Kidney (tissue), 14 donors: ENCODE measurements around the gene PHKA2. TPM values are rescaled to one million over a fixed set of nuclear protein-coding genes. Genes with fewer than 3 reads are reported as not detected.

Source experiments
- DNase-seq, 5 donors: peaks; one replicate each; pipeline ENCODE4 v3.0.0-alpha.2; 2013 to 2020
- FAIRE-seq: peaks from 2 replicates; lab custom pipeline; 2012; peaks lifted over from hg19 to GRCh38; lab: Jason Lieb, UNC
- H3K27ac ChIP-seq, 2 donors: one replicate each; pipeline ENCODE4 v1.7.0; 2013; ENCODE audit warnings: low read depth in 2 of 2, low read length in 2 of 2, inconsistent platforms in 1 of 2
- H3K27me3 ChIP-seq: one replicate; pipeline ENCODE4 v1.7.1; 2013; ENCODE audit warnings: low read length, inconsistent platforms; ENCODE audit not compliant: control insufficient read depth, insufficient read depth
- H3K36me3 ChIP-seq, 3 donors: one replicate each; pipeline versions ENCODE4 v1.7.0 to v1.7.1; 2013; ENCODE audit warnings: low read length in 3 of 3, control low read depth in 1 of 3, inconsistent platforms in 1 of 3; ENCODE audit not compliant: insufficient read depth in 3 of 3, control insufficient read depth in 2 of 3
- H3K4me1 ChIP-seq, 3 donors: one replicate each; pipeline versions ENCODE4 v1.7.0 to v1.7.1; 2013; ENCODE audit warnings: low read length in 3 of 3, inconsistent platforms in 1 of 3, low read depth in 1 of 3; ENCODE audit not compliant: control insufficient read depth in 2 of 3, insufficient read depth in 2 of 3
- H3K4me3 ChIP-seq, 3 donors: one replicate each; pipeline versions ENCODE4 v1.7.0 to v1.8.1; 2013; ENCODE audit warnings: low read length in 3 of 3, control low read depth in 1 of 3, inconsistent platforms in 1 of 3
- H3K9ac ChIP-seq, 3 donors: one replicate each; pipeline versions ENCODE4 v1.7.0 to v1.7.1; 2013; ENCODE audit warnings: low read length in 3 of 3, control low read depth in 1 of 3, inconsistent platforms in 1 of 3
- H3K9me3 ChIP-seq, 3 donors: one replicate each; pipeline versions ENCODE4 v1.7.0 to v1.7.1; 2013; ENCODE audit warnings: low read length in 3 of 3, control low read depth in 1 of 3, inconsistent platforms in 1 of 3; ENCODE audit not compliant: control insufficient read depth in 2 of 3, insufficient read depth in 1 of 3
- intact Hi-C: fragments of 100-400 bp; cut with DNase I; formaldehyde crosslinking; loops from one replicate; pipeline ENCODE4 v1.11.1; 2022
- polyA plus RNA-seq: library from polyadenylated mRNA; stranded (reverse); fragments of 350-450 nt; fragmentation: Illumina TruSeq; extraction: RNeasy Lipid Tissue Mini Kit (QIAGEN cat#74804); gene quantifications from one replicate; pipeline ENCODE4 v1.2.3, GENCODE V29; 2014; ENCODE audit warnings: low read depth, low replicate concordance; ENCODE audit not compliant: insufficient read depth
- total RNA-seq: library from RNA; stranded (reverse); fragmentation: NEBNext Ultra II Directional; extraction: Animal tissue kit (Norgen Biotek cat#: 25700); gene quantifications from one replicate; pipeline ENCODE4 v1.2.1, GENCODE V29; 2021
- TF ChIP-seq, protein P1 (sequence below): IDR thresholded peaks from 3 replicates; pipeline ENCODE4 v1.5.1; 2012; ENCODE audit warnings: mild to moderate bottlenecking, moderate library complexity, borderline replicate concordance; ENCODE audit not compliant: insufficient read depth; ENCODE audit errors: extremely low read depth
- donor health status: control.
- donor health status: control.
- donor health status: control.
- donor health status: control.
- donor health status: control.
- donor health status: DM: yes; HTN: yes; CAD: no.
- donor health status: Normal renal cell carcinoma (clear cell type).

The PHKA2 gene
- total and polyA plus RNA-seq, 2 donors from 2014 or later = 14.7 to 26.3 TPM

DNA sequence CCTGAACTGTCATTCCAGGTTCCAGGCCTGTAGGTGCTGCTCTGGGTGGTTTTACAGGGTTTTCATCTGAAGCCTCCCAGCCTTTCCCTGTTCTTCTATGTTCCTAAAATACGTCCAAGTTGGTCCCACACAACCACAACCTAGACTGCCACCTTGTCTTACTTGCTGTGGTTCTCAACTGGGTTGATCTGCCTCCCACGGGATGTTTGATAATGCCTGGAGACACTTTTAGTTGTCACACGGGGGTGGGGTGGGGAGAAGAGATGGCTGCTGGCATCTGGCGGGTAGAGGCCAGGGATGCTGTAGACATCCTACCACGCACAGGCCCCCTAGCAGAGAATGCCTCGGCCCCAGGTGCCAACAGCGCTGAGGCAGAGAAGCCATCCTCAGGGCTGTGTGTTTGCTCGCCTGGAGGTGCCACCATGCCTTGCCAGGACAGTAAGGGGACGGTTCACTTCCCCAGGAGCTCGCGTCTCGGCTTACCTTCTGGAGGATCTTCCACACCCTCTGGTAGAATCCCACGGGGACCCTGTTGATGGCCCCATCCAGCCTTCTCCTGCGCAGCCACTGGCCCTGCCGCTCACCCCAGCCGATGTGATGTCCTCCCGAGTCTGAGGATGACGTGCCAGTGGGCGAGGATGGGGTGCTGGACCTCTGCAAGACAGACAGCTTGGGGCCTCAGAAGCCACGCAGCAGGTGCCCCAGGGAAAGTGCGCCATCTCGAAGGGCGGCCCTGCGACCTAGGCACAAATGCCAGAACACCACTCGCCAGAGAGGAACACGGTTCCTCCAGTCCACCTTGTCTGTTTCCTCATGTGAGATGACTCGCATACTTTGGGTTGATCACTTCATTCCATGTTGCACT is 87.0 kb downstream of the PHKA2 start:
- no peak overlapping the region for H3K27ac ChIP-seq
- peaks cover 0 to 2% (median 0%) of the 10 kb centered on the region in 3 donors for H3K4me1 ChIP-seq
- H3K4me3 ChIP-seq = no peak overlapping the region
- intact Hi-C loops = no loop called here
- TF ChIP-seq, protein P1, sequence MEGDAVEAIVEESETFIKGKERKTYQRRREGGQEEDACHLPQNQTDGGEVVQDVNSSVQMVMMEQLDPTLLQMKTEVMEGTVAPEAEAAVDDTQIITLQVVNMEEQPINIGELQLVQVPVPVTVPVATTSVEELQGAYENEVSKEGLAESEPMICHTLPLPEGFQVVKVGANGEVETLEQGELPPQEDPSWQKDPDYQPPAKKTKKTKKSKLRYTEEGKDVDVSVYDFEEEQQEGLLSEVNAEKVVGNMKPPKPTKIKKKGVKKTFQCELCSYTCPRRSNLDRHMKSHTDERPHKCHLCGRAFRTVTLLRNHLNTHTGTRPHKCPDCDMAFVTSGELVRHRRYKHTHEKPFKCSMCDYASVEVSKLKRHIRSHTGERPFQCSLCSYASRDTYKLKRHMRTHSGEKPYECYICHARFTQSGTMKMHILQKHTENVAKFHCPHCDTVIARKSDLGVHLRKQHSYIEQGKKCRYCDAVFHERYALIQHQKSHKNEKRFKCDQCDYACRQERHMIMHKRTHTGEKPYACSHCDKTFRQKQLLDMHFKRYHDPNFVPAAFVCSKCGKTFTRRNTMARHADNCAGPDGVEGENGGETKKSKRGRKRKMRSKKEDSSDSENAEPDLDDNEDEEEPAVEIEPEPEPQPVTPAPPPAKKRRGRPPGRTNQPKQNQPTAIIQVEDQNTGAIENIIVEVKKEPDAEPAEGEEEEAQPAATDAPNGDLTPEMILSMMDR = no peak
- no peak overlapping the region for H3K9ac ChIP-seq
- H3K36me3 ChIP-seq = peaks cover 0 to 7% (median 0%) of the 10 kb centered on the region in 3 donors
- no peaks in the 10 kb centered on the region for H3K9me3 ChIP-seq
- no peak for DNase-seq
- FAIRE-seq = no peak
- no peaks in the 10 kb centered on the region for H3K27me3 ChIP-seq

DNA sequence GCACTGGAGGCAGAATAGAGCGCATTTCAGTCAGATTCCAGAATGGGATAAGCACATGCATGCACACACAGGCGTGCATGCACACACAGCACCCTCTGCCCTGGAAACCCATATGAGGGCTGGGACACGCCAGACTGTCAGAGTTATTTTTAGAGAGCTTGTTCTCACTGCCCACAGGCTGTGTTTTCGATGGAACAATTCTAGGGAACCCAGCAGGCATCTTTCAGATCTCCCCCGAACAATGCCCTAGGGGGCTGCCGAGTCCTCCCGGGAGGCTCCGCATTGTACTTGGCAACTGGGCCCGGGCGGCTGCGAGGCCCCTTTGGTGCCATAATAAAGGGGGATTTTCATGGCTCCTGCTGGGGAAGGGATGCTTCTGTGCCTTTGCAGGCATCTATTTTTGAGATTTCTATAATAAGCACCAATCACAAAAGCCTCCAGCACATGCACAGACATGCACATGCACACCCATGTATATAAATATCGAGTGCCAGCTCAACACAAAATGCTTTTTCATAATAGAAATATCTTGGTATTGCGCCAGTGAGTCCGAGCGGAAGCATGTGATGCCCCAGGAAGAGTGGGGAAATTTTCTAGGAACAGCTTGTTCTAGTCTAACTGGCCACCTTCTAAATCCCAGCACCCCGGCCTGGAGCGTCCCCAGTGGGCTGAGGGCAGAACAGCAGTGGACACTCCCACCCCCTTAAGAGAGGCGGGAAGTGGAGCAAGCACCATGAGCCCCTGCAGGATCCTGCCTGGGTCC is 88.5 kb downstream of the PHKA2 start:
- no peak for DNase-seq
- no peak overlapping the region for H3K9ac ChIP-seq
- H3K27ac ChIP-seq = no peak overlapping the region
- H3K9me3 ChIP-seq = no peaks in the 10 kb centered on the region
- intact Hi-C loops = no loop called here
- no peak overlapping the region for H3K4me3 ChIP-seq
- no peak for FAIRE-seq
- H3K27me3 ChIP-seq = no peaks in the 10 kb centered on the region
- H3K4me1 ChIP-seq = peaks cover 0 to 2% (median 0%) of the 10 kb centered on the region in 3 donors
- H3K36me3 ChIP-seq = peaks cover 0 to 4% (median 0%) of the 10 kb centered on the region in 3 donors
- TF ChIP-seq, protein P1 = no peak

DNA sequence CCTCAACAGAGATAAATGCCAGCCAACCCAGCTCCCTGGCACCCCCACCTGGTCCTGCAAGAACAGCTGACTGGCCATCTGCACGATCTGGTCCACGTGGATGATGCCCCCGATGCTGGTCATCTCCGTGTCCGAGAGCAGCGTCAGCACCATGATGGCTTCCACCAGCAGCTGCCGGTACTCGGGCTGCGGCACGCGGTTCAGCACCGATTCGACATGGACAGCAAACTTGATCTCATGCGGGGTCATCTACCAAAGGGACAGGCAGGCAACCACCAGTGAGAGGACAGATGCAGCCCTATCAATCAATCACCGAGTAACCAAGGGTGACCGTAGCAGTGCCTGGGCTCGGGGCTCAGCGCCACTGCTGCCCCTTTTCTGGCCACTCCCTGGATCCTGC is 89.8 kb downstream of the PHKA2 start:
- H3K36me3 ChIP-seq = peaks cover 0 to 4% (median 0%) of the 10 kb centered on the region in 3 donors
- FAIRE-seq (no peak), DNase-seq (no peak)
- intact Hi-C loops = no loop called here
- H3K27me3 ChIP-seq = no peaks in the 10 kb centered on the region
- TF ChIP-seq, protein P1 = no peak
- H3K9ac ChIP-seq = no peak overlapping the region
- H3K4me3 ChIP-seq = no peak overlapping the region
- H3K27ac ChIP-seq = no peak overlapping the region
- H3K4me1 ChIP-seq = peaks cover 0 to 2% (median 0%) of the 10 kb centered on the region in 3 donors
- H3K9me3 ChIP-seq = no peaks in the 10 kb centered on the region
